Activated CD4-positive, alpha-beta T cell treated with anti-CD3 and anti-CD28 coated beads, Interleukin-2, amount 10 ng/mL, durations not matched to agents 7 days and 5 days (primary cell): ENCODE results near the gene TLE4. TPM values are rescaled to one million over a fixed set of nuclear protein-coding genes. Genes with fewer than 3 reads are reported as not detected.

Experiments
- CTCF ChIA-PET: fragments of 350-600 bp; sonication (Branson Sonifier 250); formaldehyde crosslinking; loops from one replicate; lab custom pipeline; 2021; ENCODE audit warnings: antibody characterized with exemption; lab: Charles Lee
- POLR2A ChIA-PET: fragments of 350-600 bp; sonication (Branson Sonifier 250); formaldehyde crosslinking; loops from one replicate; lab custom pipeline; 2021; ENCODE audit warnings: antibody characterized with exemption; lab: Charles Lee
- DNase-seq: peaks from one replicate; pipeline ENCODE4 v3.0.0-alpha.2; 2020
- H3K27ac Mint-ChIP-seq: one replicate; pipeline ENCODE4 v1.8.0; 2021; ENCODE audit warnings: mild to moderate bottlenecking, moderate library complexity, mixed read lengths
- H3K27me3 Mint-ChIP-seq: one replicate; pipeline ENCODE4 v1.8.0; 2021; ENCODE audit warnings: mixed read lengths
- H3K36me3 Mint-ChIP-seq: one replicate; pipeline ENCODE4 v1.8.0; 2021; ENCODE audit warnings: low read depth, mixed read lengths
- H3K4me1 Mint-ChIP-seq: one replicate; pipeline ENCODE4 v1.8.0; 2021; ENCODE audit warnings: mixed read lengths
- H3K4me3 Mint-ChIP-seq: one replicate; pipeline ENCODE4 v1.8.0; 2021; ENCODE audit warnings: mild to moderate bottlenecking, moderate library complexity, mixed read lengths
- H3K9me3 Mint-ChIP-seq: one replicate; pipeline ENCODE4 v1.8.0; 2021; ENCODE audit warnings: mixed read lengths
- total RNA-seq, 2 experiments: library from RNA; stranded (reverse); gene quantifications; one replicate each; pipeline ENCODE4 v1.2.3, GENCODE V29; 2021

Gene TLE4
- total RNA-seq, 2 experiments from 2014 or later, result 38.0 to 38.4 TPM

DNA sequence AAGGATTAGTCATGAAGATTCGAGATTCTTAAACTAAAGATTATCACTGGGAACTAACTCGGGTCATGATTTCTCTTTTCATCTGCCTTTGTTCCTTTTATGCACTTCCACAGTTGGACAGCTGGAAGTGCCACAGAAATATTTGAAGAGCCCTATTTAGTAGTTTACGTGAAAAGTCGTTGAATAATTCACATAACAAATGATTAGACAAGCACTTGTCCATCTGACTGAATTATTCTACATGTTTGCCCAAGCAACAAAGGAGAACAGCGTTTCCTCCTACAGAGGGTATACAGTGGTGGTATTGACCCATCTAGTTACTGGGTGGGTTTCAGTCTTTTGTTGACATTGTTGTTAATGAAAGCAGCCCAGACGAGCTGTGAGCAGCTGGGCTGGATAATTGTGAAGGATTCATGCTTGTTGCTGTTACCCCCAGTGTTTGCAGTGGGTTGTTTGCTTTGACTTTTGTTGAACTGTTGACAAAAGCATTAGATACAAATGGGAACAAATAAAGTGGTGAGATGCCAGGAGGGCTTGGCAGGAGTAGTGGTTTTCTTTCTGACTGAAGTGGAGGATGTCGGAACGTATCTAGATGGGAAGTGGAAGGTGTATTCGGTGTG, 96.2 kb downstream of the TLE4 start:
- H3K9me3 Mint-ChIP-seq, result no peaks in the 10 kb centered on the region
- peaks cover 16% of the 10 kb centered on the region for H3K36me3 Mint-ChIP-seq
- POLR2A ChIA-PET, result no interaction called here
- DNase-seq, result no peak
- no peak overlapping the region for H3K27ac Mint-ChIP-seq
- H3K4me1 Mint-ChIP-seq, result peaks cover 13% of the 10 kb centered on the region
- CTCF ChIA-PET, result no interaction called here
- no peak overlapping the region for H3K4me3 Mint-ChIP-seq
- H3K27me3 Mint-ChIP-seq, result no peaks in the 10 kb centered on the region

DNA sequence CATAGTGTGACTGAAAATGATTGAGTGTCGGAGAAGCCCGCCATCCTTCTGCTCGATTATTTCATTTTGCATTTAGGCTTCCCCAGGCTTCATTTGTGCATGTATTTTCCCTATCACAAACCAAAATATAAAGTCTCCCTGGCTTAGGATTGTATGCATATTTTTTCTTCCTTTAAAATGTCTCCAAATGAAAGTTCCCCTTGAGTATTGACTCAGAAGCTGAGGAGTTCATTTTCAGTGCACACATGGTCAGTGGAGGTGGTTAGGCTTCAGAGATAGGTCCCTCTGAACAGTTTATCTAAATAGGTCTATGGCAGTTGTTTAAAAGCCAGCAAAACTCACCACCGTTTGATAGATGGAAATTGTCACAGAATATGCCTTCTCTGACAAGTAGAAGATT, 97.2 kb downstream of the TLE4 start:
- Mint-ChIP-seq H3K36me3 (peaks cover 16% of the 10 kb centered on the region), H3K9me3 (no peaks in the 10 kb centered on the region), H3K27ac (no peak overlapping the region), H3K4me1 (peaks cover 16% of the 10 kb centered on the region), H3K4me3 (no peak overlapping the region), H3K27me3 (no peaks in the 10 kb centered on the region)
- DNase-seq, result no peak
- CTCF ChIA-PET, result no interaction called here
- POLR2A ChIA-PET, result no interaction called here

DNA sequence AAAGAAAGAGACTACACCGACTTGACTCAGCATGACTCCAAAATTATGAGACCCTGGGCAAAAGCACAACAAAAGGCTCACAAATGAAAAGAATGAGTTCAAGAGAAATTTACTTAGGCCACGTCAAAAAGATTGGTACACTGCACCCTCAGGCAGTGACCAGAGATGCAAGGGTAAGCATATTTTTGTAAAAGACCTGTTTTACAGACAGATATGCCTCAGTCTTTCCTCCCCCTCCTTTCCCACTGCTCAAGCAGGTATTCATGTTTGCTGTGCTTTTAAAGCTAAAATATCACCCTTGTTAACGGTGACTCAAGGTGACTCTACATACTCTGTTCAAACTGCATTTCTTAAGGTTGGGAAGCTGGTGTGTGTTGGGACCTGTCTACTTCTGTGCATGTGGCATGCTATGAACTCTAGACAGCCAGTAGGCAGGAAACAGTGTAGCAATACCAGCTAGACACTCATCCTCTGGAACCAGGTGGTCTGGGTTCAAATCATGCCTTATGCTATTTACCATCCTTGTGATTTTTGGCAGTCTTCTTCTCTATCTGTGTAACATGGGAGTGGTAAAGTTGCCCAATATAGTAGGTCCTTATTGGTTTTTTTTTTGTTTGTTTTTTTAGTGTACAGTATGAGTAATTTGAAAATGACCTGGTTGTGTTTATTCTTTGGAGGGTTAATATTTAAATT, 98.7 kb downstream of the TLE4 start:
- Mint-ChIP-seq H3K36me3 (peaks cover 18% of the 10 kb centered on the region), H3K4me1 (peaks cover 18% of the 10 kb centered on the region), H3K9me3 (peaks cover 2% of the 10 kb centered on the region), H3K27ac (no peak overlapping the region), H3K27me3 (no peaks in the 10 kb centered on the region), H3K4me3 (no peak overlapping the region)
- CTCF ChIA-PET, result no interaction called here
- POLR2A ChIA-PET, result no interaction called here
- no peak for DNase-seq

DNA sequence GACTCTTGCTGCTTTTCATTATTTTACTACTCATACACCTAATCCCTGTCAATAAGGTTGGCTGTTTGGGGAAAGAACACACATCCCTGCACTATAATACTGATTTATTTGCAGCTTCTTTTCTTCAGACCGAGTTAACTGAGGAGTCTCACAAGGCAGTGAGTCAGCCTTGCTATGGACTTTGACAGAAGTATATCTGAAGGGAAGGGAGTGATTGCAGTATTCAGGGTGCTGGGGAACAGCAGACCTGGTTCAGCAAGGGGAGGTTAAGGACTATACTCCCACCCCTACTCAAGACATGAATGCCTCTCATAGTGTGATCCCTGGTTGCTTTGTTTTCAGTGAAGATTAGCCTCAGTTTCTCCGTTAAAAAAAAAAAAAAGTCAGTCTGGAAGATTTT, 99.8 kb downstream of the TLE4 start:
- DNase-seq, result no peak
- CTCF ChIA-PET, result no interaction called here
- Mint-ChIP-seq H3K36me3 (peaks cover 18% of the 10 kb centered on the region), H3K27ac (no peak overlapping the region), H3K27me3 (no peaks in the 10 kb centered on the region), H3K4me1 (peaks cover 16% of the 10 kb centered on the region), H3K9me3 (peaks cover 2% of the 10 kb centered on the region), H3K4me3 (no peak overlapping the region)
- POLR2A ChIA-PET, result no interaction called here

DNA sequence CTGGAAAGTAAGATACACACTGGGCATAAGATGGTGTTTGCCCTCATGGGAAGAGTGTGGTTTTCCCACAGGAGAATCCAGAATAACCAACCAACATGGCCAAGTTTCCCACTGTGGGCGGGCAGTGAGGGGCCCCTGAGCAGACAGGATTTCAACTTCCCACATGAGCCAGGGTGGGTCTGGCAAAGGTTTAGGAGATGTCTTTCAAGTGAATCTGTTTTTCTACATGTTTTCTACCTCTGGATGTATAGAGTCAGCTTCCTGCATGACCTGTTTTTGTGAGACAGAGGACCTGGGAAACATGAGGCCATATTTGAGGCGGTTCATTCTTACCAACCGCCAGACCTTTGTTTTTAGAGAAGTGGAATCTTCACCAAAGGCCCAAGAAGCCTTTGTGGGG, 100.5 kb downstream of the TLE4 start:
- Mint-ChIP-seq H3K27ac (no peak overlapping the region), H3K36me3 (peaks cover 18% of the 10 kb centered on the region), H3K4me1 (peaks cover 16% of the 10 kb centered on the region), H3K9me3 (peaks cover 2% of the 10 kb centered on the region), H3K4me3 (no peak overlapping the region), H3K27me3 (no peaks in the 10 kb centered on the region)
- no peak for DNase-seq
- POLR2A ChIA-PET, result no interaction called here
- CTCF ChIA-PET, result interaction anchor here (1.2 kb wide), 1 partner anchor 76 kb away, joined by 4 read pairs; no protein-coding TSS in a partner anchor

DNA sequence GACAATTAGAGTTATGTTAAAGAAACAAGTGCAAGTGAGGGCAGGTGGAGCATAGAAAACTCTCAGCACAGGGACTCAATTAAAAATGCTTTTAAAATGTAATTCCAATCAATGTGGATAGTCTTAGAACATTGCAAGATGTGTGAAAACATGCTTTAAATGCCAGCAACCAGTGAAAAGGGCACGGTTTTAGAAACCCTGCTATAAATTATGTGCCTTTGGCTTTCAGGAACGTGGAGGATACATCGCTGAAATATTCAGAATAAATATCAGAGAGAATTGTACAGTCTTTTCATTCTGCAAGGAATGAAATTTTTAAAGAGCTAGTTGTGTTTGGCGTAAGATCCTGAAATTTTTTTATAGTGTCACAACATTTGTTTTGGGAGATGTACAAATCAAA, 101.1 kb downstream of the TLE4 start:
- DNase-seq, result no peak
- CTCF ChIA-PET, result interaction anchor here (0.6 to 1.2 kb wide), 2 partner anchors 14 to 76 kb away, joined by 3 to 4 read pairs; no protein-coding TSS in a partner anchor
- POLR2A ChIA-PET, result no interaction called here
- H3K27me3 Mint-ChIP-seq, result no peaks in the 10 kb centered on the region
- H3K27ac Mint-ChIP-seq, result no peak overlapping the region
- H3K4me3 Mint-ChIP-seq, result no peak overlapping the region
- H3K9me3 Mint-ChIP-seq, result peaks cover 2% of the 10 kb centered on the region
- peaks cover 18% of the 10 kb centered on the region for H3K36me3 Mint-ChIP-seq
- H3K4me1 Mint-ChIP-seq, result peaks cover 16% of the 10 kb centered on the region

DNA sequence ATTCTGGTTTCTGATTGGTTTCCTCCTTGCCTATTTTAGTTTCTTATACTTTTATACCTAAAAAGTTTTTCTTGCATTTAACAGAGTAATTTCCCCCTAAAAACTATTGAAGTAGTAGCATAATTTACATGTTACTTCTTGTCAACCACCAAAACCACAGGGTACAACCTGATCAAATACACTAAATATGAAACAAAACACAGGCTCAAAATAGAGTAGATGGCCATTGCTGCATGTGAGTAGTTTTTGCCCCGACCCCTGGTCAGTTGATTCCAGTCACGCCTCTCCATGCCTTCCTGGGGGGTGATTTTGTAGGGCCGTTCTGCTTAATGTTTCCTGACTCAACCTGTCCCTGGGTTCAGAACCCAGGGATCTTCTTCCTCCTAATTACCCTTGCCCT, 101.8 kb downstream of the TLE4 start:
- POLR2A ChIA-PET, result no interaction called here
- Mint-ChIP-seq H3K4me1 (peaks cover 16% of the 10 kb centered on the region), H3K4me3 (no peak overlapping the region), H3K27me3 (no peaks in the 10 kb centered on the region), H3K9me3 (peaks cover 3% of the 10 kb centered on the region), H3K36me3 (peaks cover 16% of the 10 kb centered on the region), H3K27ac (no peak overlapping the region)
- no peak for DNase-seq
- CTCF ChIA-PET, result no interaction called here

DNA sequence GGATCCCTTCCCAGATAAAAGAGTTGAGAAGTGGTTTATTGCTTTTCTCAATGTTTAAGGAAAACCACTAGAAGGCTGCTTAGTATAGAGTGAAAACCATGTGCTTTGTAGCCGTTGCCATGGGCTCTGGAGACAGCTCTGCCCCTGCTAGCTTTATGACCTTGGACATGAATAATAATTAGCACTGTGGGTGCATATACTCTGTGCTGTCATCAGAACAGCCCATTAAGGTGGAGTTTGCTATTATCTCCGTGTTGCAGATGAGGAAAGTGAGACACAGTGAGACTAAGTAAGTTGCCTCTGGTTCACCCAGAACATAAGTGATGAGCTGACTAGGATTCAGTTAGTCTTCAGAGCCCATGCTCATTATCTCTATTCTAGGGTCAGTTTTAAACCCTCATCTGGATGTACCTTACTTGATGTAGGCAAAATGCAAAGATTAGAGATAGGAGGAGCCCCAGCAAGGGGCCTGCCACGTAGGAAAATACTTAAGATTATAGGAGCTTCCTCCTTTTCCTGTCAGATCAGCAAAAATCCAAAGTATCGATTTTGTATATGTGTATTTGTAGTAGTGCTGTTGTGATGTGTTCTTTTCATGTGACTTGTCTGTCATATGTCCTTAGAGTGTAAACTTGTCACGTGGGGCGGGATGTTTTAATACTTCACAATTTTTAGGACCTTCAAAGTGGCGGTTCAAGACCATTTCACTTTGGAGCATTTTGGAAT, 102.5 kb downstream of the TLE4 start:
- POLR2A ChIA-PET, result interaction anchor here (0.6 kb wide), 1 partner anchor 38 kb away, joined by 4 read pairs; no protein-coding TSS in a partner anchor
- Mint-ChIP-seq H3K27me3 (no peaks in the 10 kb centered on the region), H3K36me3 (peaks cover 17% of the 10 kb centered on the region), H3K4me3 (no peak overlapping the region), H3K27ac (no peak overlapping the region), H3K9me3 (peaks cover 5% of the 10 kb centered on the region), H3K4me1 (peaks cover 16% of the 10 kb centered on the region)
- no peak for DNase-seq
- CTCF ChIA-PET, result no interaction called here

DNA sequence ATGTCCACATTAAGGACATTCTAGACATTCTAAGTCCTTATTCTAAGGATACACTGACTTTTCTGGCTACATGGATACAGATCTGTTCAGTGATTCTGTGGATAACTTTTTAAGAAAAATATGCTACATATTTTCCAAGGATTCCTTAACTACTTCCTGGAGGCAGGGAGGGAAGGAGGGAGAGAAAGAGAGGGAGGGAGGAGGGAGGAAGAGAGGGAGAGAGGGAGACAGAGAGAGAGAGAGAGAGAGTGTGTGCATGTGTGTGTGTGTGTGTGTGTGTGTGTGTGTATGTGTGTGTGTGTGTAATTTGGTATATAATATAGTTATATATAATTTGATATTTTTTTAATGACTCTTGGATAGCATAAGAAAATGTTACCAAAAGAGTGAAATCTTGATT, 109.8 kb downstream of the TLE4 start:
- Mint-ChIP-seq H3K27me3 (no peaks in the 10 kb centered on the region), H3K9me3 (peaks cover 4% of the 10 kb centered on the region), H3K27ac (no peak overlapping the region), H3K4me3 (no peak overlapping the region), H3K4me1 (peaks cover 4% of the 10 kb centered on the region), H3K36me3 (peaks cover 8% of the 10 kb centered on the region)
- CTCF ChIA-PET, result no interaction called here
- no peak for DNase-seq
- POLR2A ChIA-PET, result no interaction called here

DNA sequence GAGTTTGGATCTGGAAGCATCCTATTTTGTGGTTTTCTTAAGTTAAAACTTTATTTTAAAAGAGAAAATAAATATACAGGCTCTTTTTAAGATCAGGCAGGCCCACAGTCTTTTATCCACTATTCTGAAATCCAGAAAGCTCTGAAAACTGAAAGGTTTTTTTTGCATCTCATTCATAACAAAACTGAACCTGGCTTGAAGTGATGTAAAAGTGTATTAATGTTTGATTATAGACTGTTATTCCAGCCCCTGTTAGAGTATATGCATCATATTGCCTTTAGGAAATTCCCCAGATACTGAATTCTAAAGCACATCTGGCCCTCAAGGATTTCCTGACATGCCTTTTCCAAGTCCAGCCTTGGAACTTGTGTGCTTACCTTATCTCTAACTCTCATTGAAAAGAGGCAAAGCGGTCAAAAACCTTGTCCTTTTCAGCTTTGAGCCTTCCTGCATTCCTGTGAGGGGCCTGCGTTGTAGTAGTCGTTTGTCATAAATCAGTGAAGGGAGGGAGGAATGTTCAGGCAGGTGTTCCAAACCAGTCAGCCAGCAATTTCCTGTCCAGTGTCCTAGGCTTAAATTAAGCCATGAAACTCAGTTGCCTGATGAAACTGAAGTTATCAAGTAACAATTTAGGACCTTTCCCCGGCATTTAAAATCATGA, 110.4 kb downstream of the TLE4 start:
- ChIA-PET CTCF (no interaction called here), POLR2A (no interaction called here)
- Mint-ChIP-seq H3K36me3 (peaks cover 12% of the 10 kb centered on the region), H3K9me3 (peaks cover 4% of the 10 kb centered on the region), H3K4me1 (peaks cover 10% of the 10 kb centered on the region), H3K4me3 (no peak overlapping the region), H3K27ac (no peak overlapping the region), H3K27me3 (no peaks in the 10 kb centered on the region)
- no peak for DNase-seq

DNA sequence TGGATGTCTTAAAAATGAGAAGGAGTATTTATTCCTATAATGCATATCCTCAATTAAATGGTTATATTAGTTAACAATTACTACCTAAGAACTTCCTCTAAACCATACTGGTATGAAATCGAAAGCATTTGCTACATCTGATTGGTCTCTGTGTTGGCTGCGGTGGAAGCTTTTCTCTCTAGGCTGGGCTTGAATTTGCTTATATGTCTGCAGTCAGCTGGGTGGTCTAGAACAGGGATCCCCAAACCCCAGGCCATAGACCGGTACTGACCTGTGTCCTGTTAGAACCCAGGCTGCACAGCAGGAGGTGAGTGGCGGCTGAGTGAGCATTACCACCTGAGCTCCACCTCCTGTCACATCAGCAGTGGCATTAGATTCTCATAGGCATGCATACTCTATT, 112.3 kb downstream of the TLE4 start:
- no peaks in the 10 kb centered on the region for H3K9me3 Mint-ChIP-seq
- CTCF ChIA-PET, result no interaction called here
- no peak overlapping the region for H3K4me3 Mint-ChIP-seq
- POLR2A ChIA-PET, result no interaction called here
- no peaks in the 10 kb centered on the region for H3K27me3 Mint-ChIP-seq
- no peak for DNase-seq
- peaks cover 21% of the 10 kb centered on the region for H3K4me1 Mint-ChIP-seq
- peaks cover 11% of the 10 kb centered on the region for H3K36me3 Mint-ChIP-seq
- H3K27ac Mint-ChIP-seq, result no peak overlapping the region

DNA sequence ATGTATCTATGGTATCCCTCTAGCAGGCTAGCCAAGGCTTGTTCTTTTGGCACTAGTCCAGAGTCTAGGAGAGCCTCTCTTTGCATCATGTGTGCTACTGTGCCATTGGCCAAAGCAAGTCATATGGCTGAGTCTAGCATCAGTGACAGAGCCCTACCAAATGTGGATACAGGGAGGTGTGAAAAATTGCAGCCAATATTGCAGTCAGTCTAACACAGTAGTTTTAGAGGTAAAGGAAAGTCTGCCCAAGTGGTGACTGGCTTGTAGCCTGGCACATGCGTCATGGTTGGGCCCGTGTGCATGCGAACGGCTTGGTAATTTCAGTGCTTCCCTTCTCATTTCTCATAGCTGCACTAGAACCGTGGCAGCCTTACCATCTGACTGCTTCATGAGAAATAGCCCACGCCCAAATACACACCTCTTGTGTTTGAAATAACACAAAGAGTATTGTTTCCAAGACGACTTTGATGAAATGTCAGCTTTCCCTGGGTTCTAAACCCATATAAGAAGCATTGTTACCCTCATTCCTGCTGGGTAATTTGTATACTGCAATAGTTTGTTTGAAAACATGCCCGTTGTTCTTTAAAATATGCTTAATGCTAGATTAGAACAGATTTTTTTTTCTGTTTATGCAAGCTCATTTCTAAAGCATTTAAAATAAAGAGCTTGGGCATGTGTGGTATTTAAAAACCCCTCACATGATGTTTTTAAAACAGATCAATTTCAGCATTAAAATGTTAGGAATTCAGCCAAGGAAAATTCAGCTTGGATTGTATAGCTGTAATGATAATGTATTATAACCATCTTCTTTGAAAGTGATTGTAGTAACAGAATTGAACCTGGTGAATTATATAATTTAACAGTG, 113.2 kb downstream of the TLE4 start:
- Mint-ChIP-seq H3K4me1 (peaks cover 21% of the 10 kb centered on the region), H3K27me3 (no peaks in the 10 kb centered on the region), H3K27ac (no peak overlapping the region), H3K9me3 (no peaks in the 10 kb centered on the region), H3K4me3 (no peak overlapping the region), H3K36me3 (peaks cover 11% of the 10 kb centered on the region)
- CTCF ChIA-PET, result no interaction called here
- DNase-seq, result no peak
- POLR2A ChIA-PET, result no interaction called here
